ENCODE data around the gene ESYT3.

GRCh38 chr3:138405001-138405400 is 29.4 kb upstream of the ESYT3 start:
- TF ChIP-seq CTCF (IDR thresholded peaks at IDR 0.05; ENCODE audit: low read length): no peak
- no peak for TF ChIP-seq EZH2 (IDR thresholded peaks at IDR 0.05; ENCODE audit: borderline replicate concordance, low read length)

All from OCI-LY1 (cell line).